ENCODE data around the gene NIPSNAP3A. TPM values are rescaled to one million over a fixed set of nuclear protein-coding genes. Genes with fewer than 3 reads are reported as not detected.

Gene NIPSNAP3A
- total and polyA plus RNA-seq, 2 of the 8 experiments (the other 6 are each of a cell fraction or from before 2014, with no cell fraction given): 9.3 to 9.4 TPM

- TF ChIP-seq RAD21 (IDR thresholded peaks at IDR 0.05 in 1 of 2, conservative IDR thresholded peaks at IDR 0.05 in 1 of 2; ENCODE audit: low read depth in 2 of 2, low read length in 2 of 2) (no peak), CTCF (IDR thresholded peaks at IDR 0.05; ENCODE audit: control extremely low read depth in 1 of 3, insufficient read depth in 1 of 3, low read depth in 1 of 3, low read length in 3 of 3) (no peak), ATF3 (IDR thresholded peaks at IDR 0.05; ENCODE audit: insufficient read depth, low read depth, low read length) (no peak), SUZ12 (IDR thresholded peaks at IDR 0.05; ENCODE audit: low read length) (no peak), RXRA (IDR thresholded peaks at IDR 0.05; ENCODE audit: insufficient read depth, low read depth, low read length) (no peak), JUND (IDR thresholded peaks at IDR 0.05; ENCODE audit: low read length) (no peak), ASH2L (IDR thresholded peaks at IDR 0.05; ENCODE audit: low read length) (no peak)
- Histone ChIP-seq H2BK20ac (ENCODE audit: low read length) (no peak overlapping the region), H3K36me3 (ENCODE audit: control insufficient read depth in 2 of 4, insufficient read depth in 4 of 4, low read length in 3 of 4) (no peaks in the 10 kb centered on the region; a peak in 1 of 8 replicates), H2BK120ac (replicated peaks; ENCODE audit: low read depth, low read length) (no peak overlapping the region), H3K9me3 (ENCODE audit: insufficient read depth in 2 of 2, low read depth in 1 of 2, low read length in 1 of 2) (no peaks in the 10 kb centered on the region), H3K27ac (ENCODE audit: low read depth, low read length) (no peak overlapping the region), H3K56ac (replicated peaks; ENCODE audit: insufficient read length, low read depth, low read length) (peak overlapping the region; percentile 82), H2BK15ac (ENCODE audit: low read length) (no peak overlapping the region), H2BK5ac (ENCODE audit: low read depth, low read length) (no peak overlapping the region), H3K9ac (replicated peaks in 1 of 4; ENCODE audit: extremely low read depth in 1 of 4, low read depth in 3 of 4, low read length in 3 of 4) (peak overlapping the region in 2 of 4 experiments; percentile 34 to 42; a peak in 5 of 7 replicates), H3K79me2 (ENCODE audit: control insufficient read depth in 1 of 2, insufficient read depth in 2 of 2, low read length in 2 of 2) (no peaks in the 10 kb centered on the region), H4K8ac (ENCODE audit: extremely low read depth, insufficient read depth, low read length) (0 out of 2 replicates have a peak overlapping the region, but pooled peaks have one; percentile 45), H2AFZ (ENCODE audit: low read length) (peak overlapping the region; percentile 70; the same call in 1 of the 2 replicates), H2BK12ac (ENCODE audit: low read depth, low read length) (no peak overlapping the region), H2AK5ac (ENCODE audit: low read depth, low read length) (no peak overlapping the region), H3K4ac (replicated peaks; ENCODE audit: insufficient read length, low read depth, low read length) (no peak overlapping the region), H3K27me3 (replicated peaks in 1 of 4; ENCODE audit: control insufficient read depth in 3 of 4, extremely low read depth in 1 of 4, insufficient read depth in 3 of 4, low read length in 3 of 4) (no peaks in the 10 kb centered on the region), H4K91ac (replicated peaks; ENCODE audit: insufficient read length, low read length) (no peak overlapping the region), H3K18ac (ENCODE audit: extremely low read depth, low read length) (no peak overlapping the region), H3K23me2 (ENCODE audit: low read depth, low read length) (peaks cover 7% of the 10 kb centered on the region; the same call in 1 of the 2 replicates), H3K23ac (ENCODE audit: insufficient read length) (no peak overlapping the region), H3K4me2 (ENCODE audit: insufficient read depth in 1 of 2, low read depth in 2 of 2, low read length in 2 of 2) (peak overlapping the region; percentile 87 to 91), H3K79me1 (ENCODE audit: low read depth, low read length) (no peaks in the 10 kb centered on the region), H3K14ac (ENCODE audit: insufficient read length) (no peak overlapping the region), H3K4me3 (ENCODE audit: extremely low read depth in 1 of 4, insufficient read depth in 2 of 4, low read depth in 3 of 4, low read length in 4 of 4) (peak overlapping the region; percentile 74 to 89 (median 80)), H3K4me1 (replicated peaks in 1 of 4; ENCODE audit: control insufficient read depth in 3 of 4, insufficient read depth in 4 of 4, low read length in 3 of 4) (peaks cover 0 to 2% (median 0%) of the 10 kb centered on the region in 4 experiments; a peak in 4 of 7 replicates), H4K20me1 (replicated peaks in 1 of 2; ENCODE audit: control insufficient read depth in 1 of 2, insufficient read depth in 2 of 2, low read length in 2 of 2) (no peaks in the 10 kb centered on the region), H4K5ac (ENCODE audit: insufficient read length, low read depth, low read length) (no peak overlapping the region)
- 27% methylated on average over 19 of the region's 19 CpGs; no CpG with 5 or more reads in 1 of the 2 experiments for WGBS, 2 experiments (ENCODE audit: extremely low coverage in 1 of 2, insufficient coverage in 1 of 2, insufficient read length in 1 of 2, insufficient replicate concordance in 2 of 2, low coverage in 1 of 2, low lambda C conversion rate in 2 of 2, missing lambda C conversion rate in 1 of 2)
- ChIA-PET CTCF (ENCODE audit: partially characterized antibody) (no interaction called here), POLR2A (ENCODE audit: partially characterized antibody) (interaction anchor here (0.8 kb wide), 1 partner anchor 15 kb away, joined by 3 read pairs; the partner anchor contains the start of gene NIPSNAP3B)
- DNase-seq (ENCODE audit: low read depth in 1 of 2, low spot score in 2 of 2): no peak
- no peak for FAIRE-seq
These were observed 1.0 kb downstream of the NIPSNAP3A start for GRCh38 chr9:104748359-104749031.
